ENCODE data around the gene ZMYND11.

ZMYND11 gene

DNA sequence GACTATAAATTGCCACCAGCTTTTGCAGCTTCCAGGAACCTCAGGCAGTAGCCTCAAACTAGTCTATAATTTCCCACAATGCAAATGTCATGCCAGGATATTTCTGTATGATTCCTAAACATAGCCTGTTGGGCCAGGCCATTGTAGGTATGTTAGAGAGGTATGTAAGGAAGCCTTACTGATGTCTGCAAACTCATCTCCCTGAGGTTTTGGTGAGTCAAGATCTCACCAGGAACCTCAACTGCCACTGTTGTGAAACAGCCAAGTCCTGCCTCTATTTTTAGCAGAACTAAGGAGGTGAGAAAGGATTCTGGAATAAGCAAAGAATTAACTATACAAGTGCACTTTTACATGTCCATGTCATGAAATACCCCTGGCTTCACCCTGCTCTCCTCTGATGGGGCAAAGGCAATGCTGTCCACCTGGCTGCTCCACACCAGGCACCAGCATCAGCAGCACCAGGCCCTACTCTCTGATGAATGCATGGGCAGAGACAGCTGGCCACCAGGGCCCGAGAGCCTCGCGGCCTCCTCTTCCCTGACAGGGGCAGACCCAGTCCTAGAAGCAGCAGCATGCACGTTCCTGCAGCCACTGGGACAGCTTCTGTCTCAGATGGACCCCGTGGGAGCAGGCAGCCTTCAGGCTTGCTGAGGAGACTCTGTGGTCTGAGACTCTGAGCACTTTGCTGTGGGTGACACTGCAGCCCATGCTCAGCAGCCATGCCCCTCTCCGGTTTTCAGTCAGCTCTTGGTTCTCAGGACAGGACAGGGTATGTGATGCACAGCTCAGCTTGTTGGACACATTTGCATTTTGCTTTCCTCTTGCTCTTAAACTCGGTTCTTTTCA, 147.3 kb downstream of the ZMYND11 start:
- Histone ChIP-seq H3K9ac (ENCODE audit: low read depth, low read length, poor library complexity, severe bottlenecking) (no peak overlapping the region), H3K4me3 (ENCODE audit: low read length, poor library complexity, severe bottlenecking) (no peak overlapping the region), H3K4me2 (ENCODE audit: low read depth, low read length, poor library complexity, severe bottlenecking) (peak overlapping the region; percentile 6), H3K4me1 (ENCODE audit: insufficient read depth, low read length, poor library complexity, severe bottlenecking) (peaks cover 21% of the 10 kb centered on the region), H4K20me1 (ENCODE audit: insufficient read depth, low read length, poor library complexity, severe bottlenecking) (no peaks in the 10 kb centered on the region), H3K9me2 (replicated peaks; ENCODE audit: low read depth, low read length) (no peaks in the 10 kb centered on the region), H2AFZ (ENCODE audit: low read length) (no peak overlapping the region), H3K36me3 (ENCODE audit: insufficient read depth, low read length) (no peaks in the 10 kb centered on the region), H3K79me2 (ENCODE audit: insufficient read depth, low read length) (no peaks in the 10 kb centered on the region), H3F3A (ENCODE audit: low read depth) (no peaks in the 10 kb centered on the region), H3K27me3 (ENCODE audit: insufficient read depth, low read length, poor library complexity, severe bottlenecking) (no peaks in the 10 kb centered on the region), H3K9me3 (ENCODE audit: insufficient read depth, low read depth, low read length) (no peaks in the 10 kb centered on the region)
- TF ChIP-seq, protein P1, sequence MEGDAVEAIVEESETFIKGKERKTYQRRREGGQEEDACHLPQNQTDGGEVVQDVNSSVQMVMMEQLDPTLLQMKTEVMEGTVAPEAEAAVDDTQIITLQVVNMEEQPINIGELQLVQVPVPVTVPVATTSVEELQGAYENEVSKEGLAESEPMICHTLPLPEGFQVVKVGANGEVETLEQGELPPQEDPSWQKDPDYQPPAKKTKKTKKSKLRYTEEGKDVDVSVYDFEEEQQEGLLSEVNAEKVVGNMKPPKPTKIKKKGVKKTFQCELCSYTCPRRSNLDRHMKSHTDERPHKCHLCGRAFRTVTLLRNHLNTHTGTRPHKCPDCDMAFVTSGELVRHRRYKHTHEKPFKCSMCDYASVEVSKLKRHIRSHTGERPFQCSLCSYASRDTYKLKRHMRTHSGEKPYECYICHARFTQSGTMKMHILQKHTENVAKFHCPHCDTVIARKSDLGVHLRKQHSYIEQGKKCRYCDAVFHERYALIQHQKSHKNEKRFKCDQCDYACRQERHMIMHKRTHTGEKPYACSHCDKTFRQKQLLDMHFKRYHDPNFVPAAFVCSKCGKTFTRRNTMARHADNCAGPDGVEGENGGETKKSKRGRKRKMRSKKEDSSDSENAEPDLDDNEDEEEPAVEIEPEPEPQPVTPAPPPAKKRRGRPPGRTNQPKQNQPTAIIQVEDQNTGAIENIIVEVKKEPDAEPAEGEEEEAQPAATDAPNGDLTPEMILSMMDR (conservative IDR thresholded peaks at IDR 0.05; ENCODE audit: low read length), result no peak
- no peak for TF ChIP-seq EZH2phosphoT487 (IDR thresholded peaks at IDR 0.05; ENCODE audit: borderline replicate concordance)

DNA sequence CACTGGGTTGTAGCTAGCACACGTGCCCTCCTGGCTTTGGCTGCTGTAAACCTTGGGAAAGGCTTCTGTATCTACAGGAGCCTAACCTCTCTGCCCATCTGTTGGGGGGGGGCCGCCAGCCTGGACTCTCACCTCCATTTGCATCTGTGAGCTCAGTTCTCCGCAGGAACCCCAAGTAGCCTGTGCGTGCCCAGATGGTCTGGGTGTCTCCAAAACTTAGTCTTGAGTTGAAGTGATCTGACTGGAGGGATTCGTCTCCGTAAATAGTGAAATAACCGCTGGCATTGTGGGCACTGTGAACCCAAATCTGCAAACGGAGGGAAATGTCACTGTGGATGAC, 147.9 kb downstream of the ZMYND11 start:
- H3K9me2 ChIP-seq (replicated peaks; ENCODE audit: low read depth, low read length), result no peaks in the 10 kb centered on the region
- H3K4me2 ChIP-seq (ENCODE audit: low read depth, low read length, poor library complexity, severe bottlenecking), result no peak overlapping the region
- no peaks in the 10 kb centered on the region for H3F3A ChIP-seq (ENCODE audit: low read depth)
- H3K36me3 ChIP-seq (ENCODE audit: insufficient read depth, low read length), result no peaks in the 10 kb centered on the region
- H2AFZ ChIP-seq (ENCODE audit: low read length), result no peak overlapping the region
- no peak overlapping the region for H3K4me3 ChIP-seq (ENCODE audit: low read length, poor library complexity, severe bottlenecking)
- no peak for TF ChIP-seq EZH2phosphoT487 (IDR thresholded peaks at IDR 0.05; ENCODE audit: borderline replicate concordance)
- TF ChIP-seq, protein P1 (conservative IDR thresholded peaks at IDR 0.05; ENCODE audit: low read length), result no peak
- no peaks in the 10 kb centered on the region for H3K9me3 ChIP-seq (ENCODE audit: insufficient read depth, low read depth, low read length)
- H3K4me1 ChIP-seq (ENCODE audit: insufficient read depth, low read length, poor library complexity, severe bottlenecking), result peaks cover 17% of the 10 kb centered on the region
- no peak overlapping the region for H3K9ac ChIP-seq (ENCODE audit: low read depth, low read length, poor library complexity, severe bottlenecking)
- no peaks in the 10 kb centered on the region for H4K20me1 ChIP-seq (ENCODE audit: insufficient read depth, low read length, poor library complexity, severe bottlenecking)
- no peaks in the 10 kb centered on the region for H3K27me3 ChIP-seq (ENCODE audit: insufficient read depth, low read length, poor library complexity, severe bottlenecking)
- no peaks in the 10 kb centered on the region for H3K79me2 ChIP-seq (ENCODE audit: insufficient read depth, low read length)

DNA sequence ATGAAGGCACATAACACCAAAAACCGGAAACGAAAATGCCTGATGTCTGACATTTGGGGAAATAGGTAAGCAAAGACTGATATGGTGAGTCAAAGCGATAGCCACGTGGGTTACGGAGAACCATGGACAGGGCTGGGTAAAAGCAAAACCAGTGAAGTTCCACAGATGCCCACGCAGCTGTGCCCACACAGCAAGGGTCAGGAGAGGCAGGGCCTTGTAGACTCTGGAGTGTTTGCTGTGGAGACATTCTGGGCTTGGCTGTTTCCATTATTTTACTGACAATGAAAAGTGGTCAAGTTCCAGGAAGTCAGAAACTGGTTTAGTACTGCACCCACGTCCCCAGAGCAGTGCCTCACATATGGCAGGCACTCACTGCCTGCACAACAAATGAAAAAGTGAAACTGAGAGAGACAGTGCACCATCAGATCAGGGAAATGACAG, 148.7 kb downstream of the ZMYND11 start:
- no peaks in the 10 kb centered on the region for H3K9me3 ChIP-seq (ENCODE audit: insufficient read depth, low read depth, low read length)
- H3K79me2 ChIP-seq (ENCODE audit: insufficient read depth, low read length), result no peaks in the 10 kb centered on the region
- H3K4me1 ChIP-seq (ENCODE audit: insufficient read depth, low read length, poor library complexity, severe bottlenecking), result peaks cover 17% of the 10 kb centered on the region
- H3F3A ChIP-seq (ENCODE audit: low read depth), result no peaks in the 10 kb centered on the region
- no peak overlapping the region for H3K4me2 ChIP-seq (ENCODE audit: low read depth, low read length, poor library complexity, severe bottlenecking)
- no peaks in the 10 kb centered on the region for H3K27me3 ChIP-seq (ENCODE audit: insufficient read depth, low read length, poor library complexity, severe bottlenecking)
- H3K36me3 ChIP-seq (ENCODE audit: insufficient read depth, low read length), result no peaks in the 10 kb centered on the region
- no peak overlapping the region for H3K4me3 ChIP-seq (ENCODE audit: low read length, poor library complexity, severe bottlenecking)
- H3K9ac ChIP-seq (ENCODE audit: low read depth, low read length, poor library complexity, severe bottlenecking), result peak overlapping the region; percentile 8
- H2AFZ ChIP-seq (ENCODE audit: low read length), result no peak overlapping the region
- no peaks in the 10 kb centered on the region for H4K20me1 ChIP-seq (ENCODE audit: insufficient read depth, low read length, poor library complexity, severe bottlenecking)
- H3K9me2 ChIP-seq (replicated peaks; ENCODE audit: low read depth, low read length), result no peaks in the 10 kb centered on the region
- no peak for TF ChIP-seq EZH2phosphoT487 (IDR thresholded peaks at IDR 0.05; ENCODE audit: borderline replicate concordance)
- TF ChIP-seq, protein P1 (conservative IDR thresholded peaks at IDR 0.05; ENCODE audit: low read length), result no peak

Measured in Loucy (cell line).